Stimulated activated CD4-positive, alpha-beta T cell treated with anti-CD3 and anti-CD28 coated beads, Interleukin-2, amount 100 ng/mL, for 4 hours (primary cell): ENCODE results near the gene CFAP45.

ENCODE experiments used
- DNase-seq: peaks from one replicate; pipeline ENCODE4 v3.0.0-alpha.2; 2020; ENCODE audit warnings: low read depth

The CFAP45 gene

GRCh38 chr1:159827102-159827490 lies 72.9 kb downstream of the CFAP45 start:
- DNase-seq, result no peak

DNA sequence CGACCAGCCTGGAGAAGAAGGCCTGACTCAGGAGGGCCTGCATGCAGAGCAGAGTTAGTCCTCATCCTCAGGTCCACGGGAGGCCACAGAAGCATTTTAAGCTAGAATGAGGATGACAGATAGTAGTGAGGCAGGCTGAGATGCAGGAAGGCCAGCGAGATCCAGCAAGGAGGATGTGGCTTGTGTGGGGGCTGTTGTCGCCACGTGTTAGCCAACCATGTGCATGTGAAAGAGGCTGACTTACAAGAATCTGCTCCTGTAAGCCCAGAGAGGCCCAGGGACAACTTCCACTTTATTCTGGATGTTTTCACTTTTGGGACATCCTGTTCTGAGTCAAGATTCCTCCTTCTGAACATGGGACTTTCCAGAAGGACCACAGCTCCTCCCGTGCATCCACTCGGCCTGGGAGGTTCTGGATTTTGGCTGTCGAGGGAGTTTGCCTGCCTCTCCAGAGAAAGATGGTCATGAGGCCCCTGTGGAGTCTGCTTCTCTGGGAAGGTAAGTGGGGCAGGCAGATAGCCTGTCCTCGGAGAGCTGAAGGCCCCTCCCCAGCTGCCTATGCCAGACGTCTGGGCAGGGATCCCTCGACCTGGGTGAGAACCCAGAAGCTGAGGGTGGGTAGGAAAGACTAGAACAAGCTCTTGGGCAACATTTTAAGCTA lies 73.4 kb downstream of the CFAP45 start, which contains the start of gene SLAMF8:
TSS of gene SLAMF8 (plus strand) at position 433 of the 661 bp plus-strand sequence. CDS start at position 459, 26 bp downstream.
- peak; percentile 18 for DNase-seq

DNA sequence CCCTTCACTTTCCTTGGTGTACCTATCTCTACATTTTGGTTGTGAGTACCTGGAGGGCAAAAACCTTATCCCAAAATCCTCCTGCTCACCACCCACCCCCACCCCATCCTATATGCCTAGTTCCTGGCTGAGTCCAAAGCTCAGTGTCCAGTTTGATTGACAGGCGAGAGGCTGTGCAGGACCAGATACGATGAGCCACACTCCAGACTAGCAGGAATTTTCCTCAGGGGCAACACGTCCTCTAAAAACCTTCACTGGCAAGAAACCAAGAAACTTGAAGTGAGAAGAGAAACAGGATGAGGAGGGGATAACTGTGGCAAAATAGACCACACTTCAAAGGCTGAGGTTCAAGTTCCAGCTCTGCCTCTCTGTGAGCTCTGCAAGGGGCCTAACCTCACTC lies 74.4 kb downstream of the CFAP45 start:
- DNase-seq, result no peak

- DNase-seq, result no peak
Measured at GRCh38 chr1:159823406-159823805, 76.6 kb downstream of the CFAP45 start.
